Nephron progenitor cell (in vitro differentiated cells): ENCODE measurements around the gene TBC1D3E.
"Not testable (repeated sequence)": the region's sequence is repeated elsewhere in the genome, so short reads cannot be mapped to it uniquely, and the experiment has no call there.

Experiments used
- DNase-seq: peaks from one replicate; pipeline ENCODE4 v3.0.0; 2021
- H3K27ac Mint-ChIP-seq: 2 replicates; pipeline ENCODE4 v1.8.0; 2021; ENCODE audit warnings: mild to moderate bottlenecking, moderate library complexity, mixed read lengths
- H3K27me3 Mint-ChIP-seq: 2 replicates; pipeline ENCODE4 v1.8.0; 2021; ENCODE audit warnings: mild to moderate bottlenecking, low read depth, mixed read lengths; ENCODE audit not compliant: poor library complexity
- H3K36me3 Mint-ChIP-seq: 2 replicates; pipeline ENCODE4 v1.8.0; 2021; ENCODE audit warnings: low read depth, mixed read lengths
- H3K4me1 Mint-ChIP-seq: 2 replicates; pipeline ENCODE4 v1.8.0; 2021; ENCODE audit warnings: mixed read lengths
- H3K4me3 Mint-ChIP-seq: 2 replicates; pipeline ENCODE4 v1.8.0; 2021; ENCODE audit warnings: mild to moderate bottlenecking, moderate library complexity, mixed read lengths
- H3K9me3 Mint-ChIP-seq: 2 replicates; pipeline ENCODE4 v1.8.0; 2021; ENCODE audit warnings: mild to moderate bottlenecking, moderate library complexity, mixed read lengths

TBC1D3E gene

GRCh38 chr17:38127651-38128050 is at the start of gene TBC1D3E:
TSS of gene TBC1D3E (plus strand) at chr17:38127951. CDS start at chr17:38129496, 1,545 bp downstream.
- H3K9me3 Mint-ChIP-seq, H3K27ac Mint-ChIP-seq, H3K4me3 Mint-ChIP-seq, H3K27me3 Mint-ChIP-seq, DNase-seq, H3K4me1 Mint-ChIP-seq, H3K36me3 Mint-ChIP-seq: not testable (repeated sequence)

- not testable (repeated sequence) for H3K9me3 Mint-ChIP-seq, H3K27me3 Mint-ChIP-seq, H3K4me1 Mint-ChIP-seq, DNase-seq, H3K27ac Mint-ChIP-seq, H3K36me3 Mint-ChIP-seq, H3K4me3 Mint-ChIP-seq
These were observed 40.4 kb upstream of the TBC1D3E start for GRCh38 chr17:38087344-38087743.

GRCh38 chr17:38088120-38088519 is 39.6 kb upstream of the TBC1D3E start:
- DNase-seq, H3K4me3 Mint-ChIP-seq, H3K36me3 Mint-ChIP-seq, H3K27me3 Mint-ChIP-seq, H3K4me1 Mint-ChIP-seq, H3K9me3 Mint-ChIP-seq, H3K27ac Mint-ChIP-seq: not testable (repeated sequence)

- H3K9me3 Mint-ChIP-seq = not testable (repeated sequence)
These were observed 33.6 kb upstream of the TBC1D3E start for GRCh38 chr17:38094059-38094694.

GRCh38 chr17:38099262-38099661 is 28.5 kb upstream of the TBC1D3E start:
- H3K27ac Mint-ChIP-seq, H3K9me3 Mint-ChIP-seq, H3K27me3 Mint-ChIP-seq, H3K4me1 Mint-ChIP-seq, DNase-seq, H3K4me3 Mint-ChIP-seq, H3K36me3 Mint-ChIP-seq: not testable (repeated sequence)

More at GRCh38 chr17:38094059-38094694, 33.6 kb upstream of the TBC1D3E start:
- H3K27ac Mint-ChIP-seq, H3K4me3 Mint-ChIP-seq, H3K27me3 Mint-ChIP-seq, DNase-seq, H3K36me3 Mint-ChIP-seq, H3K4me1 Mint-ChIP-seq: not testable (repeated sequence)

GRCh38 chr17:38119829-38120228 is 7.9 kb upstream of the TBC1D3E start:
- H3K27me3 Mint-ChIP-seq, H3K27ac Mint-ChIP-seq, H3K4me3 Mint-ChIP-seq, DNase-seq, H3K4me1 Mint-ChIP-seq, H3K36me3 Mint-ChIP-seq, H3K9me3 Mint-ChIP-seq: not testable (repeated sequence)

- H3K9me3 Mint-ChIP-seq, DNase-seq: not testable (repeated sequence)
These were observed 7.1 kb downstream of the TBC1D3E start for GRCh38 chr17:38134860-38135259.

More at GRCh38 chr17:38134860-38135259, 7.1 kb downstream of the TBC1D3E start:
- H3K27ac Mint-ChIP-seq, H3K4me1 Mint-ChIP-seq, H3K27me3 Mint-ChIP-seq, H3K4me3 Mint-ChIP-seq, H3K36me3 Mint-ChIP-seq: not testable (repeated sequence)
